IPS-18c (cell line): ENCODE measurements around the gene IL1RAPL2.

Experiments used
- H3K4me3 ChIP-seq: 2 replicates; pipeline ENCODE4 v1.7.0; 2013; ENCODE audit warnings: low read depth, mild to moderate bottlenecking, low read length, moderate library complexity; ENCODE audit not compliant: insufficient read depth
- H3K9me3 ChIP-seq: one replicate; pipeline ENCODE4 v1.6.1; 2013; ENCODE audit warnings: mild to moderate bottlenecking, low read length, moderate library complexity; ENCODE audit not compliant: control insufficient read depth, insufficient read depth

IL1RAPL2 gene

GRCh38 chrX:105260291-105261043 lies 694.5 kb downstream of the IL1RAPL2 start:
- Histone ChIP-seq H3K4me3 (no peak overlapping the region), H3K9me3 (peaks cover 2% of the 10 kb centered on the region)

- no peak overlapping the region for H3K4me3 ChIP-seq
- H3K9me3 ChIP-seq = peaks cover 2% of the 10 kb centered on the region
Measured at GRCh38 chrX:105263171-105263570, 697.2 kb downstream of the IL1RAPL2 start.

- no peak overlapping the region for H3K4me3 ChIP-seq
- H3K9me3 ChIP-seq = peaks cover 2% of the 10 kb centered on the region
Measured at GRCh38 chrX:105263801-105264200, 697.8 kb downstream of the IL1RAPL2 start.

- peaks cover under 1% of the 10 kb centered on the region for H3K9me3 ChIP-seq
- no peak overlapping the region for H3K4me3 ChIP-seq
Measured at GRCh38 chrX:105265093-105265492, 699.1 kb downstream of the IL1RAPL2 start.

- no peak overlapping the region for H3K4me3 ChIP-seq
Measured at GRCh38 chrX:105266456-105266855, 700.5 kb downstream of the IL1RAPL2 start.

GRCh38 chrX:105267167-105267566 lies 701.2 kb downstream of the IL1RAPL2 start:
- H3K4me3 ChIP-seq = no peak overlapping the region

More at GRCh38 chrX:105266456-105266855, 700.5 kb downstream of the IL1RAPL2 start:
- H3K9me3 ChIP-seq = no peaks in the 10 kb centered on the region

GRCh38 chrX:105269386-105269785 lies 703.4 kb downstream of the IL1RAPL2 start:
- Histone ChIP-seq H3K4me3 (no peak overlapping the region), H3K9me3 (no peaks in the 10 kb centered on the region)

More at GRCh38 chrX:105267167-105267566, 701.2 kb downstream of the IL1RAPL2 start:
- no peaks in the 10 kb centered on the region for H3K9me3 ChIP-seq

GRCh38 chrX:105273326-105273725 lies 707.3 kb downstream of the IL1RAPL2 start:
- H3K9me3 ChIP-seq = no peaks in the 10 kb centered on the region
- H3K4me3 ChIP-seq = no peak overlapping the region

- Histone ChIP-seq H3K4me3 (no peak overlapping the region), H3K9me3 (no peaks in the 10 kb centered on the region)
Measured at GRCh38 chrX:105274091-105274490, 708.1 kb downstream of the IL1RAPL2 start.

GRCh38 chrX:105277132-105277531 lies 711.1 kb downstream of the IL1RAPL2 start:
- H3K4me3 ChIP-seq = no peak overlapping the region

GRCh38 chrX:105282077-105282476 lies 716.1 kb downstream of the IL1RAPL2 start:
- Histone ChIP-seq H3K4me3 (no peak overlapping the region), H3K9me3 (no peaks in the 10 kb centered on the region)

More at GRCh38 chrX:105277132-105277531, 711.1 kb downstream of the IL1RAPL2 start:
- no peaks in the 10 kb centered on the region for H3K9me3 ChIP-seq

GRCh38 chrX:105297041-105297440 lies 731.0 kb downstream of the IL1RAPL2 start:
- no peak overlapping the region for H3K4me3 ChIP-seq
- H3K9me3 ChIP-seq = no peaks in the 10 kb centered on the region

GRCh38 chrX:105299286-105299685 lies 733.3 kb downstream of the IL1RAPL2 start:
- H3K9me3 ChIP-seq = no peaks in the 10 kb centered on the region
- H3K4me3 ChIP-seq = no peak overlapping the region

GRCh38 chrX:105302246-105302645 lies 736.2 kb downstream of the IL1RAPL2 start:
- no peak overlapping the region for H3K4me3 ChIP-seq
- no peaks in the 10 kb centered on the region for H3K9me3 ChIP-seq

- Histone ChIP-seq H3K9me3 (no peaks in the 10 kb centered on the region), H3K4me3 (no peak overlapping the region)
Measured at GRCh38 chrX:105307762-105308161, 741.8 kb downstream of the IL1RAPL2 start.

- H3K9me3 ChIP-seq = no peaks in the 10 kb centered on the region
- H3K4me3 ChIP-seq = no peak overlapping the region
Measured at GRCh38 chrX:105313596-105313995, 747.6 kb downstream of the IL1RAPL2 start.

- Histone ChIP-seq H3K4me3 (no peak overlapping the region), H3K9me3 (no peaks in the 10 kb centered on the region)
Measured at GRCh38 chrX:105314458-105314857, 748.5 kb downstream of the IL1RAPL2 start.

GRCh38 chrX:105315248-105315647 lies 749.2 kb downstream of the IL1RAPL2 start:
- Histone ChIP-seq H3K4me3 (no peak overlapping the region), H3K9me3 (no peaks in the 10 kb centered on the region)

- H3K4me3 ChIP-seq = no peak overlapping the region
- no peaks in the 10 kb centered on the region for H3K9me3 ChIP-seq
Measured at GRCh38 chrX:105317117-105317516, 751.1 kb downstream of the IL1RAPL2 start.
